HG03175 (cell line): ENCODE results near the gene DUOX2.
"Not testable (repeated sequence)": the region's sequence is repeated elsewhere in the genome, so short reads cannot be mapped to it uniquely, and the experiment has no call there.

Experiments used
- ATAC-seq: cut with Tn5 transposase; IDR thresholded peaks from one replicate; pipeline ENCODE4 v1.9.1; 2021; ENCODE audit warnings: mild to moderate bottlenecking, moderate library complexity; ENCODE audit not compliant: unreplicated experiment

The DUOX2 gene

GRCh38 chr15:45139770-45140169 is 25.8 kb upstream of the DUOX2 start:
- no peak for ATAC-seq

- no peak for ATAC-seq
These were observed 25.1 kb upstream of the DUOX2 start for GRCh38 chr15:45138814-45139765.

- no peak for ATAC-seq
These were observed 23.7 kb upstream of the DUOX2 start for GRCh38 chr15:45137703-45138102.

- ATAC-seq = no peak
These were observed 22.4 kb upstream of the DUOX2 start for GRCh38 chr15:45136378-45136764.

GRCh38 chr15:45135705-45136377 is 21.9 kb upstream of the DUOX2 start:
- not testable (repeated sequence) for ATAC-seq

- no peak for ATAC-seq
These were observed 21.0 kb upstream of the DUOX2 start for GRCh38 chr15:45134682-45135604.

- ATAC-seq = no peak
These were observed 20.1 kb upstream of the DUOX2 start for GRCh38 chr15:45134046-45134445.

- ATAC-seq = no peak
These were observed 19.6 kb upstream of the DUOX2 start for GRCh38 chr15:45133561-45133920.

- ATAC-seq = no peak
These were observed 19.0 kb upstream of the DUOX2 start for GRCh38 chr15:45132844-45133560.

- no peak for ATAC-seq
These were observed 17.5 kb upstream of the DUOX2 start for GRCh38 chr15:45131510-45131909.

GRCh38 chr15:45130291-45131000 is 16.5 kb upstream of the DUOX2 start:
- no peak for ATAC-seq

GRCh38 chr15:45129651-45130129 is 15.7 kb upstream of the DUOX2 start, which contains the start of the genes DUOX1 and DUOXA1:
Gene DUOX1, plus strand, starts transcription at chr15:45129994. Its CDS starts 1,973 bp downstream, at chr15:45131967.
Gene DUOXA1, minus strand, starts transcription at chr15:45129879. Its CDS starts 6,865 bp downstream, at chr15:45123014.
- ATAC-seq = no peak

- no peak for ATAC-seq
These were observed 15.1 kb upstream of the DUOX2 start for GRCh38 chr15:45128971-45129639.

- ATAC-seq = no peak
These were observed 12.7 kb upstream of the DUOX2 start for GRCh38 chr15:45126535-45127158.

- ATAC-seq = no peak
These were observed 9.4 kb upstream of the DUOX2 start for GRCh38 chr15:45123397-45123796.

- ATAC-seq = no peak
These were observed 8.7 kb upstream of the DUOX2 start for GRCh38 chr15:45122719-45123118.

GRCh38 chr15:45121706-45122417 is 7.9 kb upstream of the DUOX2 start:
- no peak for ATAC-seq

GRCh38 chr15:45121020-45121419 is 7.0 kb upstream of the DUOX2 start:
- ATAC-seq = no peak
